Fibroblast of the aortic adventitia (primary cell): ENCODE data around the gene SPATA22. TPM values are rescaled to one million over a fixed set of nuclear protein-coding genes. Genes with fewer than 3 reads are reported as not detected.
"Not testable (repeated sequence)": the region's sequence is repeated elsewhere in the genome, so short reads cannot be mapped to it uniquely, and the experiment has no call there.

ENCODE experiments used
- DNase-seq: peaks from one replicate; pipeline ENCODE4 v3.0.0-alpha.2; 2010; ENCODE audit warnings: low read depth
- H3K4me3 ChIP-seq: 2 replicates; pipeline ENCODE4 v1.5.1; 2011; ENCODE audit warnings: low read depth, mild to moderate bottlenecking, control low read depth, low read length, moderate library complexity
- CTCF ChIP-seq: IDR thresholded peaks from 2 replicates; pipeline ENCODE4 v1.5.1; 2011; ENCODE audit warnings: mild to moderate bottlenecking, low read length, control low read depth, inconsistent platforms; ENCODE audit not compliant: insufficient read depth
- total RNA-seq: library from RNA; depleted of rRNA; stranded (reverse); fragments of >200 nt; gene quantifications from 2 replicates; pipeline ENCODE4 v1.2.3, GENCODE V29; 2012; ENCODE audit warnings: low replicate concordance

Gene SPATA22
- total RNA-seq, 1 donor = not detected

- DNase-seq = no peak
- TF ChIP-seq CTCF = no peak
Measured at GRCh38 chr17:3401786-3402185, 69.8 kb downstream of the SPATA22 start.

GRCh38 chr17:3400055-3400454 lies 71.6 kb downstream of the SPATA22 start:
- TF ChIP-seq CTCF = no peak
- no peak overlapping the region for H3K4me3 ChIP-seq
- DNase-seq = no peak

More at GRCh38 chr17:3401786-3402185, 69.8 kb downstream of the SPATA22 start:
- H3K4me3 ChIP-seq = no peak overlapping the region

- H3K4me3 ChIP-seq = no peak within 1 kb of the TSS
- DNase-seq = no peak
- TF ChIP-seq CTCF = no peak
Measured at GRCh38 chr17:3398310-3398709, 73.3 kb downstream of the SPATA22 start, which contains the start of gene OR1E1. Gene OR1E1, minus strand, starts transcription at chr17:3398410. Its CDS starts 0 bp downstream, at chr17:3398410.

GRCh38 chr17:3397801-3398200 lies 73.8 kb downstream of the SPATA22 start:
- H3K4me3 ChIP-seq, DNase-seq: not testable (repeated sequence)

Other genes starting within 250 kb of the SPATA22 start
- gene OR3A1, start 173.5 kb downstream of the SPATA22 start, total RNA-seq = not detected in 2 replicates
- gene OR3A2, start 85.5 kb downstream of the SPATA22 start, total RNA-seq = not detected in 2 replicates
- gene OR1E1, start 73.4 kb downstream of the SPATA22 start, total RNA-seq = not detected in 2 replicates
- not detected in 2 replicates for gene OR3A3, start 60.4 kb downstream of the SPATA22 start, total RNA-seq
- not detected in 2 replicates for gene OR1E2, start 38.0 kb downstream of the SPATA22 start, total RNA-seq
- gene ASPA, start 4.2 kb upstream of the SPATA22 start, total RNA-seq = 1.9 and 9.7 TPM in 2 replicates
- gene TRPV3, start 86.0 kb upstream of the SPATA22 start, total RNA-seq = 1.5 and 1.9 TPM in 2 replicates
- gene TRPV1, start 137.6 kb upstream of the SPATA22 start, total RNA-seq = 2.3 and 16.0 TPM in 2 replicates
- gene SHPK, start 164.4 kb upstream of the SPATA22 start, total RNA-seq = 2.9 and 15.0 TPM in 2 replicates
- 13.3 and 27.7 TPM in 2 replicates for gene CTNS, start 164.9 kb upstream of the SPATA22 start, total RNA-seq
- 87.5 and 222 TPM in 2 replicates for gene TAX1BP3, start 196.8 kb upstream of the SPATA22 start, total RNA-seq
- 17.9 TPM in 1 of 2 replicates, not detected in the other for gene EMC6, start 197.0 kb upstream of the SPATA22 start, total RNA-seq
- 0.27 and 1.2 TPM in 2 replicates for gene P2RX5, start 224.3 kb upstream of the SPATA22 start, total RNA-seq